GM12878 (cell line): Measurements from ENCODE around the gene IRGC. TPM values are rescaled to one million over a fixed set of nuclear protein-coding genes. Genes with fewer than 3 reads are reported as not detected.
A peak's percentile ranks its signal among the peaks of the same experiment; 100 is the strongest.

Experiments
- CBX3 ChIP-seq: fragments of 200-600 bp; sonication (generic); IDR thresholded peaks from 2 replicates; pipeline ENCODE4 v1.6.1; 2016; ENCODE audit warnings: low read depth, borderline replicate concordance
- CBX5 ChIP-seq: sonication (generic); IDR thresholded peaks from 2 replicates; pipeline ENCODE4 v1.6.1; 2016; ENCODE audit warnings: low read depth, moderate library complexity, mild to moderate bottlenecking, inconsistent platforms
- CHD1 ChIP-seq: IDR thresholded peaks from 2 replicates; pipeline ENCODE4 v1.6.1; 2012; ENCODE audit warnings: low read depth, low read length, improper control_type of control experiment
- FOXK2 ChIP-seq: fragments of 450-650 bp; IDR thresholded peaks from 2 replicates; pipeline ENCODE4 v1.6.1; 2017; ENCODE audit warnings: mild to moderate bottlenecking, moderate library complexity
- GABPA ChIP-seq: IDR thresholded peaks from 2 replicates; pipeline ENCODE4 v1.6.1; 2014; ENCODE audit warnings: antibody characterized with exemption, low read depth, mild to moderate bottlenecking, inconsistent platforms
- HDAC2 ChIP-seq: fragments of 200-600 bp; sonication (generic); IDR thresholded peaks from 2 replicates; pipeline ENCODE4 v1.6.1; 2017
- KDM1A ChIP-seq: fragments of 200-600 bp; sonication (generic); IDR thresholded peaks from 2 replicates; pipeline ENCODE4 v1.6.1; 2016; ENCODE audit warnings: borderline replicate concordance
- MEF2B ChIP-seq: fragments of 450-650 bp; IDR thresholded peaks from 2 replicates; pipeline ENCODE4 v1.6.1; 2018; ENCODE audit warnings: mild to moderate bottlenecking, moderate library complexity; ENCODE audit not compliant: partially characterized antibody, poor library complexity, severe bottlenecking
- MTA2 ChIP-seq: fragments of 450-650 bp; IDR thresholded peaks from 2 replicates; pipeline ENCODE4 v1.6.1; 2016; ENCODE audit warnings: low read depth, mild to moderate bottlenecking, moderate library complexity
- NR2F1 ChIP-seq: fragments of 450-650 bp; conservative IDR thresholded peaks from 2 replicates; pipeline ENCODE4 v1.6.1; 2017; ENCODE audit warnings: mild to moderate bottlenecking
- RAD21 ChIP-seq: IDR thresholded peaks from 2 replicates; pipeline ENCODE4 v1.6.1; 2011; ENCODE audit warnings: mild to moderate bottlenecking, low read depth, low read length, moderate library complexity; ENCODE audit not compliant: insufficient read depth
- SMAD1 ChIP-seq: fragments of 450-650 bp; IDR thresholded peaks from 2 replicates; pipeline ENCODE4 v1.6.1; 2018; ENCODE audit warnings: mild to moderate bottlenecking, low read depth; ENCODE audit not compliant: partially characterized antibody
- SRF ChIP-seq, 2 experiments: IDR thresholded peaks; 2 replicates each; pipeline ENCODE4 v1.6.1; 2011; ENCODE audit warnings: low read depth in 2 of 2, low read length in 2 of 2, mild to moderate bottlenecking in 1 of 2, moderate library complexity in 1 of 2
- ZNF274 ChIP-seq: IDR thresholded peaks from one replicate; pipeline ENCODE4 v1.8.0; 2011; ENCODE audit not compliant: insufficient read length, insufficient read depth
- ZNF622 ChIP-seq: fragments of 450-650 bp; IDR thresholded peaks from 2 replicates; pipeline ENCODE4 v1.6.1; 2017; ENCODE audit warnings: mild to moderate bottlenecking, inconsistent platforms
- polyA plus RNA-seq, 11 experiments: library from polyadenylated mRNA; depleted of rRNA in 4 of 11; unstranded in 6 of 11; stranded (reverse) in 5 of 11; fragments of >200 nt; fragmentation: Nextera tagmentation in 4 of 11; fragmentation: Illumina TruSeq in 1 of 11; extraction: Ambion mirVana in 4 of 11; extraction: Trizol in 1 of 11; gene quantifications; 1 replicate in 1 of 11; 2 replicates in 10 of 11; pipeline versions ENCODE4 v1.2.1 to v1.2.3, GENCODE V29; 2011 to 2016; ENCODE audit warnings: inconsistent platforms in 2 of 11, missing spikeins in 2 of 11, low read depth in 1 of 11
- total RNA-seq, 4 experiments: library from RNA; depleted of rRNA in 3 of 4; stranded (reverse); fragments of >200 nt in 3 of 4; fragmentation: Illumina TruSeq in 1 of 4; extraction: Trizol in 1 of 4; gene quantifications; 2 replicates each; pipeline versions ENCODE4 v1.2.1 to v1.2.3, GENCODE V29; 2013 to 2021
- TF ChIP-seq, protein P1 (sequence below): IDR thresholded peaks from 2 replicates; pipeline ENCODE4 v1.6.1; 2012; ENCODE audit warnings: mild to moderate bottlenecking, low read depth, low read length
- TF ChIP-seq, protein P2 (sequence below): fragments of 450-650 bp; IDR thresholded peaks from 2 replicates; pipeline ENCODE4 v1.6.1; 2018; ENCODE audit warnings: mild to moderate bottlenecking, low read depth, moderate library complexity; ENCODE audit not compliant: partially characterized antibody
- TF ChIP-seq, protein P3 (sequence below): fragments of 450-650 bp; conservative IDR thresholded peaks from 2 replicates; pipeline ENCODE4 v1.6.1; 2017; ENCODE audit warnings: mild to moderate bottlenecking, moderate library complexity
- TF ChIP-seq, protein P4 (sequence below): fragments of 150-350 bp; IDR thresholded peaks from 2 replicates; pipeline ENCODE4 v1.6.1; 2016; ENCODE audit warnings: low read depth, low read length

Gene IRGC
- total and polyA plus RNA-seq, 10 of the 15 experiments (the other 5 are each of a cell fraction or from before 2014, with no cell fraction given): 0.04 TPM; not detected in 9

DNA sequence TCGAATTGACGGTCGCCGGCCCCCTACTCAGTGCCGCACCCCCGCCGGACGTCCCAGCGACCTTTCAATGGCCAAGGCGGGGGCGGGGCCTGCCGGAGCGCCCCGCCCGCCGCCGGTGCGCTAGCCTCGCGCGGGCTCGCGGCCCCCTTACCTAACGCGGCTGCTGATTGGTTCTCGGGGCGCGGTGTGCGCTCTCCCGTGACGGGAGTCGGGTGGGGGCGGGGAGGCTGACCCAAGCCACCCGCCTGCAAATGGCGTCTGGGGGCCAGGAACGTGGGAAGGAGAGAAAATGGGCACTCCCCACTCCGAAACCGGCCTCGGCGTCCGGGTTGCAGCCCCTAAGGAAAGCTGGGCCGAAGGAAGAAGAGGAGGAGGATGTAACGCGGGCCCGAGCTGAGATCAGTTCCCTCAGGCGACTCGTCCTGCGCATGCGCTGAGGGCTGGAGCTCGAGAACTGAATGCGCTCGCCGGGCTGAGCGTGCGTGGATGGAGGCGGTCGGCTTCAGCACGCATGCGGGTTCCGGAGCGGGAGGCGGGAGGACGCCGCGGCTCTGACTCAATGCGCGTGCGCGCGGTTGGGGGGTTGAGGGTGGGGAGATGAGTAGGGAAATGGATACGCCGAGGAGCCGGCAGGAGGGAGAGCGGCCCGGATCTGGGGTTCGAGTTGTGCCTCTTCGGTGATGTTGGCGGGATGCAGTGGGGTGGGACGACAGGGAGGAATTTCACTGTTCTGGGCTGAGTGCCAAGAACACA is 38.8 kb downstream of the IRGC start, which contains the start of gene SMG9 (continued):
- TF ChIP-seq GABPA: no peak
- TF ChIP-seq HDAC2: no peak
- TF ChIP-seq, protein P1, sequence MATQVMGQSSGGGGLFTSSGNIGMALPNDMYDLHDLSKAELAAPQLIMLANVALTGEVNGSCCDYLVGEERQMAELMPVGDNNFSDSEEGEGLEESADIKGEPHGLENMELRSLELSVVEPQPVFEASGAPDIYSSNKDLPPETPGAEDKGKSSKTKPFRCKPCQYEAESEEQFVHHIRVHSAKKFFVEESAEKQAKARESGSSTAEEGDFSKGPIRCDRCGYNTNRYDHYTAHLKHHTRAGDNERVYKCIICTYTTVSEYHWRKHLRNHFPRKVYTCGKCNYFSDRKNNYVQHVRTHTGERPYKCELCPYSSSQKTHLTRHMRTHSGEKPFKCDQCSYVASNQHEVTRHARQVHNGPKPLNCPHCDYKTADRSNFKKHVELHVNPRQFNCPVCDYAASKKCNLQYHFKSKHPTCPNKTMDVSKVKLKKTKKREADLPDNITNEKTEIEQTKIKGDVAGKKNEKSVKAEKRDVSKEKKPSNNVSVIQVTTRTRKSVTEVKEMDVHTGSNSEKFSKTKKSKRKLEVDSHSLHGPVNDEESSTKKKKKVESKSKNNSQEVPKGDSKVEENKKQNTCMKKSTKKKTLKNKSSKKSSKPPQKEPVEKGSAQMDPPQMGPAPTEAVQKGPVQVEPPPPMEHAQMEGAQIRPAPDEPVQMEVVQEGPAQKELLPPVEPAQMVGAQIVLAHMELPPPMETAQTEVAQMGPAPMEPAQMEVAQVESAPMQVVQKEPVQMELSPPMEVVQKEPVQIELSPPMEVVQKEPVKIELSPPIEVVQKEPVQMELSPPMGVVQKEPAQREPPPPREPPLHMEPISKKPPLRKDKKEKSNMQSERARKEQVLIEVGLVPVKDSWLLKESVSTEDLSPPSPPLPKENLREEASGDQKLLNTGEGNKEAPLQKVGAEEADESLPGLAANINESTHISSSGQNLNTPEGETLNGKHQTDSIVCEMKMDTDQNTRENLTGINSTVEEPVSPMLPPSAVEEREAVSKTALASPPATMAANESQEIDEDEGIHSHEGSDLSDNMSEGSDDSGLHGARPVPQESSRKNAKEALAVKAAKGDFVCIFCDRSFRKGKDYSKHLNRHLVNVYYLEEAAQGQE: 0 out of 2 replicates have a peak, but pooled peaks have one; percentile 10
- TF ChIP-seq KDM1A: no peak
- no peak for TF ChIP-seq RAD21
- 0 out of 4 replicates have a peak, but pooled peaks of 1 of the 2 experiments have one; percentile 33 for TF ChIP-seq SRF (IDR thresholded peaks at IDR 0.05; ENCODE audit: low read depth in 2 of 2, low read length in 2 of 2)
- no peak for TF ChIP-seq FOXK2
- no peak for TF ChIP-seq CBX3
- TF ChIP-seq, protein P2, sequence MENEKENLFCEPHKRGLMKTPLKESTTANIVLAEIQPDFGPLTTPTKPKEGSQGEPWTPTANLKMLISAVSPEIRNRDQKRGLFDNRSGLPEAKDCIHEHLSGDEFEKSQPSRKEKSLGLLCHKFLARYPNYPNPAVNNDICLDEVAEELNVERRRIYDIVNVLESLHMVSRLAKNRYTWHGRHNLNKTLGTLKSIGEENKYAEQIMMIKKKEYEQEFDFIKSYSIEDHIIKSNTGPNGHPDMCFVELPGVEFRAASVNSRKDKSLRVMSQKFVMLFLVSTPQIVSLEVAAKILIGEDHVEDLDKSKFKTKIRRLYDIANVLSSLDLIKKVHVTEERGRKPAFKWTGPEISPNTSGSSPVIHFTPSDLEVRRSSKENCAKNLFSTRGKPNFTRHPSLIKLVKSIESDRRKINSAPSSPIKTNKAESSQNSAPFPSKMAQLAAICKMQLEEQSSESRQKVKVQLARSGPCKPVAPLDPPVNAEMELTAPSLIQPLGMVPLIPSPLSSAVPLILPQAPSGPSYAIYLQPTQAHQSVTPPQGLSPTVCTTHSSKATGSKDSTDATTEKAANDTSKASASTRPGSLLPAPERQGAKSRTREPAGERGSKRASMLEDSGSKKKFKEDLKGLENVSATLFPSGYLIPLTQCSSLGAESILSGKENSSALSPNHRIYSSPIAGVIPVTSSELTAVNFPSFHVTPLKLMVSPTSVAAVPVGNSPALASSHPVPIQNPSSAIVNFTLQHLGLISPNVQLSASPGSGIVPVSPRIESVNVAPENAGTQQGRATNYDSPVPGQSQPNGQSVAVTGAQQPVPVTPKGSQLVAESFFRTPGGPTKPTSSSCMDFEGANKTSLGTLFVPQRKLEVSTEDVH: no peak
- no peak for TF ChIP-seq MEF2B
- TF ChIP-seq, protein P3, sequence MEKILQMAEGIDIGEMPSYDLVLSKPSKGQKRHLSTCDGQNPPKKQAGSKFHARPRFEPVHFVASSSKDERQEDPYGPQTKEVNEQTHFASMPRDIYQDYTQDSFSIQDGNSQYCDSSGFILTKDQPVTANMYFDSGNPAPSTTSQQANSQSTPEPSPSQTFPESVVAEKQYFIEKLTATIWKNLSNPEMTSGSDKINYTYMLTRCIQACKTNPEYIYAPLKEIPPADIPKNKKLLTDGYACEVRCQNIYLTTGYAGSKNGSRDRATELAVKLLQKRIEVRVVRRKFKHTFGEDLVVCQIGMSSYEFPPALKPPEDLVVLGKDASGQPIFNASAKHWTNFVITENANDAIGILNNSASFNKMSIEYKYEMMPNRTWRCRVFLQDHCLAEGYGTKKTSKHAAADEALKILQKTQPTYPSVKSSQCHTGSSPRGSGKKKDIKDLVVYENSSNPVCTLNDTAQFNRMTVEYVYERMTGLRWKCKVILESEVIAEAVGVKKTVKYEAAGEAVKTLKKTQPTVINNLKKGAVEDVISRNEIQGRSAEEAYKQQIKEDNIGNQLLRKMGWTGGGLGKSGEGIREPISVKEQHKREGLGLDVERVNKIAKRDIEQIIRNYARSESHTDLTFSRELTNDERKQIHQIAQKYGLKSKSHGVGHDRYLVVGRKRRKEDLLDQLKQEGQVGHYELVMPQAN: no peak
- no peak for TF ChIP-seq ZNF274
- TF ChIP-seq CBX5: no peak
- TF ChIP-seq ZNF622: no peak
- peak; percentile 90 for TF ChIP-seq NR2F1
- no peak for TF ChIP-seq MTA2
- TF ChIP-seq CHD1: no peak
- TF ChIP-seq, protein P4, sequence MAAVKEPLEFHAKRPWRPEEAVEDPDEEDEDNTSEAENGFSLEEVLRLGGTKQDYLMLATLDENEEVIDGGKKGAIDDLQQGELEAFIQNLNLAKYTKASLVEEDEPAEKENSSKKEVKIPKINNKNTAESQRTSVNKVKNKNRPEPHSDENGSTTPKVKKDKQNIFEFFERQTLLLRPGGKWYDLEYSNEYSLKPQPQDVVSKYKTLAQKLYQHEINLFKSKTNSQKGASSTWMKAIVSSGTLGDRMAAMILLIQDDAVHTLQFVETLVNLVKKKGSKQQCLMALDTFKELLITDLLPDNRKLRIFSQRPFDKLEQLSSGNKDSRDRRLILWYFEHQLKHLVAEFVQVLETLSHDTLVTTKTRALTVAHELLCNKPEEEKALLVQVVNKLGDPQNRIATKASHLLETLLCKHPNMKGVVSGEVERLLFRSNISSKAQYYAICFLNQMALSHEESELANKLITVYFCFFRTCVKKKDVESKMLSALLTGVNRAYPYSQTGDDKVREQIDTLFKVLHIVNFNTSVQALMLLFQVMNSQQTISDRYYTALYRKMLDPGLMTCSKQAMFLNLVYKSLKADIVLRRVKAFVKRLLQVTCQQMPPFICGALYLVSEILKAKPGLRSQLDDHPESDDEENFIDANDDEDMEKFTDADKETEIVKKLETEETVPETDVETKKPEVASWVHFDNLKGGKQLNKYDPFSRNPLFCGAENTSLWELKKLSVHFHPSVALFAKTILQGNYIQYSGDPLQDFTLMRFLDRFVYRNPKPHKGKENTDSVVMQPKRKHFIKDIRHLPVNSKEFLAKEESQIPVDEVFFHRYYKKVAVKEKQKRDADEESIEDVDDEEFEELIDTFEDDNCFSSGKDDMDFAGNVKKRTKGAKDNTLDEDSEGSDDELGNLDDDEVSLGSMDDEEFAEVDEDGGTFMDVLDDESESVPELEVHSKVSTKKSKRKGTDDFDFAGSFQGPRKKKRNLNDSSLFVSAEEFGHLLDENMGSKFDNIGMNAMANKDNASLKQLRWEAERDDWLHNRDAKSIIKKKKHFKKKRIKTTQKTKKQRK: no peak
- TF ChIP-seq SMAD1: no peak
